IMR-90 (cell line): Measurements from ENCODE around the gene SNTN.

ENCODE experiments used
- BHLHE40 ChIP-seq: fragments of 150-350 bp; IDR thresholded peaks from 2 replicates; pipeline ENCODE4 v1.6.1; 2016; ENCODE audit warnings: mild to moderate bottlenecking, low read depth, low read length
- CEBPB ChIP-seq: IDR thresholded peaks from 2 replicates; pipeline ENCODE4 v1.6.1; 2012; ENCODE audit warnings: low read depth, low read length, improper control_type of control experiment
- FOS ChIP-seq: fragments of 150-350 bp; IDR thresholded peaks from 2 replicates; pipeline ENCODE4 v1.6.1; 2016; ENCODE audit warnings: low read depth, low read length
- MAFK ChIP-seq: IDR thresholded peaks from 2 replicates; pipeline ENCODE4 v1.6.1; 2012; ENCODE audit warnings: low read depth, low read length, improper control_type of control experiment
- MAZ ChIP-seq: IDR thresholded peaks from 2 replicates; pipeline ENCODE4 v1.6.1; 2012; ENCODE audit warnings: low read depth, mild to moderate bottlenecking, low read length, improper control_type of control experiment, moderate library complexity, borderline replicate concordance
- MXI1 ChIP-seq: IDR thresholded peaks from 2 replicates; pipeline ENCODE4 v1.6.1; 2012; ENCODE audit warnings: low read depth, mild to moderate bottlenecking, low read length, moderate library complexity, borderline replicate concordance
- POLR2A ChIP-seq: IDR thresholded peaks from 2 replicates; pipeline ENCODE4 v1.6.1; 2012; ENCODE audit warnings: mild to moderate bottlenecking, low read depth, low read length
- RAD21 ChIP-seq: IDR thresholded peaks from 2 replicates; pipeline ENCODE4 v1.6.1; 2012; ENCODE audit warnings: low read length, improper control_type of control experiment
- RFX5 ChIP-seq: IDR thresholded peaks from 2 replicates; pipeline ENCODE4 v1.8.0; 2012; ENCODE audit warnings: low read depth, mild to moderate bottlenecking, low read length, moderate library complexity
- TF ChIP-seq, protein P1 (sequence below): conservative IDR thresholded peaks from 2 replicates; pipeline ENCODE4 v1.5.1; 2012; ENCODE audit warnings: mild to moderate bottlenecking, low read depth, low read length, improper control_type of control experiment

DNA sequence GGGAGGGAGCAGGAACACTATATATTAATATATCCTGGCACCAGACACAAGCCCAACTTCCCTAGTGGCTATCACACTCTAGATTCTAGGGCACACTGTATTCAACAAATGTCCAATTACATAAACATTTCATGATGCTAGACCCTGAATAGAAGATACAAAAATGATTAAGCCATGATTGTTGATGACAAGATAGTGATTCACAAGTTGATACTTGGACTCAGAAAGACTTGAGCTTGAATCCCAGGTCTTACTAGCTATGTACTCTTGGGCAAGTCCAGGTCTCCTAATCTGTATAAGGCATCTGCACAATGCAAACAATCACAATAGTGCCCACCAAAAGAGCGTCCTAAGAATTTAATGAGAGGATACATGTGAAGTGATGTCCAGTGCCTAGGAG is 10.0 kb upstream of the SNTN start:
- TF ChIP-seq, protein P1, sequence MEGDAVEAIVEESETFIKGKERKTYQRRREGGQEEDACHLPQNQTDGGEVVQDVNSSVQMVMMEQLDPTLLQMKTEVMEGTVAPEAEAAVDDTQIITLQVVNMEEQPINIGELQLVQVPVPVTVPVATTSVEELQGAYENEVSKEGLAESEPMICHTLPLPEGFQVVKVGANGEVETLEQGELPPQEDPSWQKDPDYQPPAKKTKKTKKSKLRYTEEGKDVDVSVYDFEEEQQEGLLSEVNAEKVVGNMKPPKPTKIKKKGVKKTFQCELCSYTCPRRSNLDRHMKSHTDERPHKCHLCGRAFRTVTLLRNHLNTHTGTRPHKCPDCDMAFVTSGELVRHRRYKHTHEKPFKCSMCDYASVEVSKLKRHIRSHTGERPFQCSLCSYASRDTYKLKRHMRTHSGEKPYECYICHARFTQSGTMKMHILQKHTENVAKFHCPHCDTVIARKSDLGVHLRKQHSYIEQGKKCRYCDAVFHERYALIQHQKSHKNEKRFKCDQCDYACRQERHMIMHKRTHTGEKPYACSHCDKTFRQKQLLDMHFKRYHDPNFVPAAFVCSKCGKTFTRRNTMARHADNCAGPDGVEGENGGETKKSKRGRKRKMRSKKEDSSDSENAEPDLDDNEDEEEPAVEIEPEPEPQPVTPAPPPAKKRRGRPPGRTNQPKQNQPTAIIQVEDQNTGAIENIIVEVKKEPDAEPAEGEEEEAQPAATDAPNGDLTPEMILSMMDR: no peak
- TF ChIP-seq BHLHE40: no peak
- TF ChIP-seq MAZ: no peak
- TF ChIP-seq POLR2A: no peak
- no peak for TF ChIP-seq CEBPB
- TF ChIP-seq RFX5: no peak
- no peak for TF ChIP-seq FOS
- no peak for TF ChIP-seq MAFK
- no peak for TF ChIP-seq RAD21
- TF ChIP-seq MXI1: no peak
